DMS153 treated with DMSO at 0.1 percent for 48 hours (cell line): Measurements from ENCODE around the gene MINDY1.
A peak's percentile ranks its signal among the peaks of the same experiment; 100 is the strongest.

ENCODE experiments used
- DNase-seq: peaks from one replicate; lab custom pipeline; 2025; ENCODE audit not compliant: unreplicated experiment; lab: John Stamatoyannopoulos, UW

The MINDY1 gene

GRCh38 chr1:151006327-151007052, at the start of gene MINDY1:
Gene MINDY1 (minus strand): TSS chr1:151006902. CDS start chr1:151002617, 4,285 bp downstream.
- peak; percentile 89 for DNase-seq

GRCh38 chr1:151056149-151056548, 49.4 kb upstream of the MINDY1 start:
- DNase-seq = no peak

GRCh38 chr1:151055581-151055980, 48.9 kb upstream of the MINDY1 start:
- no peak for DNase-seq

- no peak for DNase-seq
Observed at GRCh38 chr1:151054971-151055547, 48.4 kb upstream of the MINDY1 start.

GRCh38 chr1:151051356-151052009, 44.8 kb upstream of the MINDY1 start:
- DNase-seq = no peak

- no peak for DNase-seq
Observed at GRCh38 chr1:151050051-151050688, 43.5 kb upstream of the MINDY1 start.

GRCh38 chr1:151049458-151049857, 42.8 kb upstream of the MINDY1 start:
- no peak for DNase-seq

GRCh38 chr1:151048645-151049032, 41.9 kb upstream of the MINDY1 start:
- no peak for DNase-seq

GRCh38 chr1:151047925-151048644, 41.4 kb upstream of the MINDY1 start:
- peak; percentile 74 for DNase-seq

GRCh38 chr1:151047591-151047924, 40.9 kb upstream of the MINDY1 start, which contains the start of gene C1orf56:
Gene C1orf56 (plus strand): TSS chr1:151047751. CDS start chr1:151047848, 97 bp downstream.
- peak; percentile 52 for DNase-seq

GRCh38 chr1:151043163-151043562, 36.5 kb upstream of the MINDY1 start:
- DNase-seq = no peak

GRCh38 chr1:151039521-151039920, 32.8 kb upstream of the MINDY1 start:
- no peak for DNase-seq

GRCh38 chr1:151037032-151037431, 30.3 kb upstream of the MINDY1 start:
- DNase-seq = no peak

- no peak for DNase-seq
Observed at GRCh38 chr1:151036356-151036755, 29.7 kb upstream of the MINDY1 start, which contains the start of gene BNIPL. Gene BNIPL (plus strand): TSS chr1:151036586. CDS start chr1:151036726, 140 bp downstream.

GRCh38 chr1:151035167-151035566, 28.5 kb upstream of the MINDY1 start:
- no peak for DNase-seq

- DNase-seq = no peak
Observed at GRCh38 chr1:151032164-151032563, 25.5 kb upstream of the MINDY1 start.

GRCh38 chr1:151026460-151026859, 19.8 kb upstream of the MINDY1 start:
- DNase-seq = no peak

- DNase-seq = peak; percentile 61
Observed at GRCh38 chr1:151024540-151025146, 17.9 kb upstream of the MINDY1 start.

- no peak for DNase-seq
Observed at GRCh38 chr1:151013518-151013917, 6.8 kb upstream of the MINDY1 start.

GRCh38 chr1:151012684-151013471, 6.2 kb upstream of the MINDY1 start:
- no peak for DNase-seq
